Middle frontal gyrus (tissue), 1 donor: ENCODE data around the gene SKA1.
"Not testable (repeated sequence)": the region's sequence is repeated elsewhere in the genome, so short reads cannot be mapped to it uniquely, and the experiment has no call there.

Experiments used
- DNase-seq: peaks from one replicate; pipeline ENCODE4 v3.0.0-alpha.2; 2015; ENCODE audit warnings: low spot score; ENCODE audit errors: extremely low spot score

Gene SKA1

DNA sequence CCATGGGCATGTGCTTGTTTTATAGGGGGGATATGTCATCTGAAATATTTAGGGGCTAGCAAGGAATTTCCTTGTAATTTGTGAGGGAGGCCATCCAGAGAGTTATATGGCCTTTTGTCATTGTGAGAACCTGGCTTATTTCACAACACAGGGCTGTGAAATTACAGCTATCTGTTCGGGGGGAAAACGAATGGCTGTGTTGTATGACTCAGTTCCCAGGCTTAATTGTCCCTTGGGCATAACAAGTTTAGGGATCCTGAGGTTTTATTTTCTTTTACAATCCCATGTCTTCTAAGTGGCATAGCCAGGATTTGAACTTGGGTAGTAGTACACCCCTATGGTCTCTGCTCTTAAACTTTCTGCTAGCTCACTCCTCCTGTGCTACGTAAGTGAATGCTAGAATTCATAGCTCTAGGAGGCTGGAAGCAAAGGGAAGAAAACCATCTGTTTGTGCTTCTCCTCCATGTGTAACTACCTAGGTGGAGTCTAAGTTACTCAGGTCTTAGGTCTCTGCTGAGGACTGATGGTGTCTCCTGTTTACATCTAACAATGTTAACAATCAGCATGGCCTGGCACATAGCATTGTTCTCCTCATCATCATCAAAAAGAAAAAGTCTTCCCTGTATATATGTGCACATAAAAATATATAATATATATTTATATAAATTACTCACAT, 53.8 kb downstream of the SKA1 start:
- DNase-seq = no peak

GRCh38 chr18:50429207-50429948, 54.5 kb downstream of the SKA1 start:
- no peak for DNase-seq

GRCh38 chr18:50432915-50433314, 58.1 kb downstream of the SKA1 start:
- no peak for DNase-seq

DNA sequence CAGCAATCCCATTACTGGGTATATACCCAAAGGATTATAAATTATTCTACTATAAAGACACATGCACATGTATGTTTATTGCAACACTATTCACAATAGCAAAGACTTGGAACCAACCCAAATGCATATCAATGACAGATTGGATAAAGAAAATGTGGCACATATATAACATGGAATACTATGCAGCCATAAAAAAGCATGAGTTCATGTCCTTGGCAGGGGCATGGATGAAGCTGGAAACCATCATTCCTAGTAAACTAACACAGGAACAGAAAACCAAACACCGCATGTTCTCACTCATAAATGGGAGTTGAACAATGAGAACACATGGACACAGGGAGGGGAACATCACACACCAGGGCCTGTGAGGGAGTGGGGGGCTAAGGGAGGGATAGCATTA, 61.9 kb downstream of the SKA1 start:
- not testable (repeated sequence) for DNase-seq

GRCh38 chr18:50439460-50440015, 64.7 kb downstream of the SKA1 start:
- no peak for DNase-seq

DNA sequence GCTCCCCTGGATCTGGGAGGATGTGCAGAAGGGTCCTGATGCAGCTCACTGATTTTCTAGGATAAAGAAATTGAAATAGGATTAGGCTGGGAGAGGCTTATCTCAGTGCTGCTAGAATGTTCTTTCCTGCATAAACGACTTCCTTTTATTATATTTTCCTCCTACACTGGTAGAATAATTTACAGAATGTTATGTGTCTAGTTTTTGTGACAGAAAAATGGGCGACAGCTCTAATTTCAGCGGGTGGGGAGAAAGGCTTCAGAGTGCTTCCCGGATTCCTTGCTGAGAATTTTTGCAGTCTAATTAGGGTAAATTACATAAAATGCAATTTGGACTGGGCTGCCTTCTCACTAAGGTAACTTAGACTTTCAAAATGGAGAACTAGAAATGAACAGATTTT, 66.2 kb downstream of the SKA1 start:
- no peak for DNase-seq

GRCh38 chr18:50441501-50441900, 66.7 kb downstream of the SKA1 start:
- DNase-seq = peak; percentile 31
